HG03565 (cell line): ENCODE data around the gene AQP10.
"Not testable (repeated sequence)": the region's sequence is repeated elsewhere in the genome, so short reads cannot be mapped to it uniquely, and the experiment has no call there.

Experiments
- ATAC-seq: cut with Tn5 transposase; IDR thresholded peaks from one replicate; pipeline ENCODE4 v1.9.1; 2021; ENCODE audit warnings: mild to moderate bottlenecking, moderate library complexity; ENCODE audit not compliant: unreplicated experiment

Gene AQP10

DNA sequence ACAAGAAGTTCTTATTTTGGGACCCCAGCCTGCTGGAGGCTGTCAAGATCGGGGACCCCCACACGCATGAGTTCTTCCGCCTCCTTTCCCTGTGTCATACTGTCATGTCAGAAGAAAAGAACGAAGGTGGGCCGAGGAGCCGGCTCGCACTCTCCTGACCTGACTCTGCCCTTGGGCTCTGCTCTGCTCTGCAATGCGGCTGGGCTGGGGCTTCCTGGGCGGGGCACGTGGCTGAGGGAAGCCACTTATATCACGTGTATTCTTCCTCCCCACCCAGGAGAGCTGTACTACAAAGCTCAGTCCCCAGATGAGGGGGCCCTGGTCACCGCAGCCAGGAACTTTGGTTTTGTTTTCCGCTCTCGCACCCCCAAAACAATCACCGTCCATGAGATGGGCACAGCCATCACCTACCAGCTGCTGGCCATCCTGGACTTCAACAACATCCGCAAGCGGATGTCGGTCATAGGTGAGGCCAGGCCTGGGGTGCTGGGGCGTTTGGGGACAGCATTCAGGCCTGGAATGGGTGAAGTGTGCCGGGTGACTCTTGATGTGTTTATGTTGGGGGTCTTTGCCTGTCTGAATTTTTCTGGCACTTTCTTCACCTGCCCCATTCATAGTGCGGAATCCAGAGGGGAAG, 22.1 kb downstream of the AQP10 start:
- ATAC-seq: no peak

DNA sequence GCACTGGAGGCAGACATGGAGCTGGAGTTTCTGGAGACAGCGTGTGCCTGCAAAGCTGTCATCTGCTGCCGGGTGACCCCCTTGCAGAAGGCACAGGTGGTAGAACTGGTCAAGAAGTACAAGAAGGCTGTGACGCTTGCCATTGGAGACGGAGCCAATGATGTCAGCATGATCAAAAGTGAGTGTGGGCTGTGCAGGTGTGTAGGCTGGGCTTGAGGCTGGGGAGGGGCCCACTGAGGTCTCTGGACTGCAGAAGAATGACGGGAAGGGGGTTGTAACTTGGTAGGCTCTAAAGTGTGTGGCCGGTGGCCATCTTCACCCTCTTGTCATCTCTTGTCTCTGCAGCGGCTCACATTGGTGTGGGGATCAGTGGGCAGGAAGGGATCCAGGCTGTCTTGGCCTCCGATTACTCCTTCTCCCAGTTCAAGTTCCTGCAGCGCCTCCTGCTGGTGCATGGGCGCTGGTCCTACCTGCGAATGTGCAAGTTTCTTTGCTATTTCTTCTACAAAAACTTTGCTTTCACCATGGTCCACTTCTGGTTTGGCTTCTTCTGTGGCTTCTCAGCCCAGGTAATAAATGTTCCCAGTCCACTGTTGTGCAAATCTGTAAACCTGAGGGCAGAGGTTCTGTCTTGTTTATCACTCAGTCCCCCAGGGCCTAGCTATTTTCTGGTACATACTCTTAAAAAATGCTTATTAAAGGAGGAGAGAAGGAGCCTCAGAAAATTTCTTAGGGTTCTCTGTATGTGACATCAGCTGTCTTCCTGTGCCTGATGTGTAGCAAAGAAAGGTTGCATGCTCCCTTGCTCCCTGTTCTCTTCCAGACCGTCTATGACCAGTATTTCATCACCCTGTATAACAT, 24.3 kb downstream of the AQP10 start:
- ATAC-seq: no peak

GRCh38 chr1:154346276-154346917, 25.5 kb downstream of the AQP10 start:
- ATAC-seq: no peak

DNA sequence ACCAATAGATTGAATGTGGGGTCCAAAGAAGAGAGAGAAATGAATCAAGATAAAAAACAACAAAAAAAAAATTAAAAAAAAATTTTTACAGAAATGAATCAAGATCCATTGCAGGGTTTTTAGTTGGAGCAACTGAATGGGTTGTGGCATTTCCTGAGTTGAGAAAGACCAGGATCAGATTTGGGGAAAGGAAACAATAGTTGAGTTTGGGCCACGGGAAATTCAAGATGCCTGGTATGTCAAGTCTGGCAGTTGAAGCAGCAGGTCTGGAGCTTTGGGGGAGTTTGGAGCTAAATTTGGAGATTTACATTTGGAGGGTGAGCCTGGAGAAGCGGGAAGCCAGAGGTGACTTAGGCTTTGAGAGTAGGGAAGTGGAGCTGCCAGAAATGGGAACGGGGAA, 27.1 kb downstream of the AQP10 start:
- no peak for ATAC-seq

DNA sequence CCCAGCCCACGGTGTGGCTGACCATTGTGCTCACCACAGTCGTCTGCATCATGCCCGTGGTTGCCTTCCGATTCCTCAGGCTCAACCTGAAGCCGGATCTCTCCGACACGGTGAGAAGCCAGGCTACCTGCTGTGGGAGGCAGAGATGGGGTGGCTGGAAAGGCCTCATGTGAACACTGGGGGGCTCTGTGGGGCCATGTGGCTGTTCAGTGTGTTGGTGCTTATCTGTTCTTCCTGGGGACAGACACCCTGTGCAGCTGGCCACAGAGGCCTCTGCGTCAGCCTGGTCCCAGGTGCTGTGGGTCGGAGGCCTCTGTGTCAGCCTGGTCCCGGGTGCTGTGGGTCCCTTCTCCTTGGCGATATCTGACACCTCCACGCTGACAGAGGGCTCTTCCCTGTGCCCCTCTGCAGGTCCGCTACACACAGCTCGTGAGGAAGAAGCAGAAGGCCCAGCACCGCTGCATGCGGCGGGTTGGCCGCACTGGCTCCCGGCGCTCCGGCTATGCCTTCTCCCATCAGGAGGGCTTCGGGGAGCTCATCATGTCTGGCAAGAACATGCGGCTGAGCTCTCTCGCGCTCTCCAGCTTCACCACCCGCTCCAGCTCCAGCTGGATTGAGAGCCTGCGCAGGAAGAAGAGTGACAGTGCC, 27.7 kb downstream of the AQP10 start:
- no peak for ATAC-seq

GRCh38 chr1:154349121-154349520, 28.2 kb downstream of the AQP10 start:
- ATAC-seq: no peak

GRCh38 chr1:154350383-154350782, 29.5 kb downstream of the AQP10 start:
- no peak for ATAC-seq

DNA sequence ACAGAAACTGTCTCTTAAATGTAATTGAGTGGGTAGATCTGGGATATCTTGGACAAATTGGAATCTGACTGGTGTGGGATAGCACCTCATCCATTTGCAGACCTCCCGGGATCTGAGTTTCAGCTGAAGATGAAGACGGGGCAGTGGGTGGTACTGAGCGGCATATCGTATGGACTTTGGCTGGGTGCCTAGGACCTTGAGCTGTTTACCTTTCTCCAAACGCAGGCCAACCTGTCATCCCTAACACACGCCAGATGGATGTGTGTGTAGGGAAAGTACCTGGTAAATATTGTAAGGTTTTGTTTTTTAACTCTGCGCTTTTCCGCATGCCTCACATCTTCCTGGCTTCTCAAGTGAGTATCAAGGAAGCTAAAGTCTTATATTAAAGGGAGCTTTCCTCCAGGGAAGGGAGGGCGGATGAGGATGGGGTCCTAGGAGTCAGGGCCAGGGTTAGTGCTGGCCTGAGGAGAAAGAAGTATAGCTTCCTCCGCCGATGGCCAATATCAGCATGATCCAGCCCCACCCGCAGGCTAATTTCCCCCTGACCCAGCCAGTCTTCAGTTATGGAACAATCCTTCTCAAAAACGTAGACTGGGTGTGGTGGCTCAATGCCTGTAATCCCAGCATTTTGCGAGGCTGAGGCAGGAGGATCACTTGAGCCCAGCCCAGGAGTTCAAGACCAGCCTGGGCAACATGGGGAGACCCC, 30.6 kb downstream of the AQP10 start:
- ATAC-seq: no peak

- ATAC-seq: no peak
These were observed 31.3 kb downstream of the AQP10 start for GRCh38 chr1:154352245-154352580.

- ATAC-seq: no peak
These were observed 31.9 kb downstream of the AQP10 start for GRCh38 chr1:154352581-154353459.

GRCh38 chr1:154353460-154353904, 32.6 kb downstream of the AQP10 start:
- no peak for ATAC-seq

DNA sequence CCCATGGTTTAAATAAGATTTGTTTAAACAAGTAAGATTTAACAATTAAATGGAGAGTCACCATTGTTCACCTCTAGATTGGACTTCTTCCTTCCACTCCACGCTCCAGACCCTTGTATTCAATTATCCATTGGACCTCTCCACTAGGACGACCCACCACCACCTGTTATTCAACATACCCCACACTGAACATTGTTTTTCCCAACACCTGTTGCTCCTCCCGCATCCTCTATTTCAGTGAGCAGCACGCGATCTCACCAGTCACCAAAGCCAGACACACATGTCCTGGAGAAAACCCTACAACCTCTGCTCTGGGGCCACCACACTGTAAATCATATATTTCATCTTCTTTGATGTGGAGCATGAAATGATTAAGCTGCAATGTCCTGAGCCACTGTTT, 33.1 kb downstream of the AQP10 start:
- ATAC-seq: no peak

DNA sequence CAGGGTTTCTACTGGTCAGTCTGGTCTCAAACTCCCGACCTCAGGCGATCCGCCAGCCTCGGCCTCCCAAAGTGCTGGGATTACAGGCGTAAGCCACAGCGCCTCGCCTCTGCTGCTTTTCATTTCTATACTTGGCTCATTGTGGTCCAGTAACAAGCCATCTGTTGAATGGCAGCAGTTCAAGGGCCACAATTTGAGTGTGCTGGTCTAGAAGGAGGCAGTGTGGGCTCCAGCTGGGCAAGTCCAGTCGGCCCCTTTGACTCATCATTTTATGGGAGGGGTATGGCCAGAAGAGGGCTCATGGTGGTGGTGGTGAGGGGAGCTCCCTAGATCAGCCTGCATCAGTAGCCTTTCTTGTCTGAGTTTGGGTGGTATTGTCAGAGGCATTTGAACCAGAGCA, 37.6 kb downstream of the AQP10 start:
- no peak for ATAC-seq

DNA sequence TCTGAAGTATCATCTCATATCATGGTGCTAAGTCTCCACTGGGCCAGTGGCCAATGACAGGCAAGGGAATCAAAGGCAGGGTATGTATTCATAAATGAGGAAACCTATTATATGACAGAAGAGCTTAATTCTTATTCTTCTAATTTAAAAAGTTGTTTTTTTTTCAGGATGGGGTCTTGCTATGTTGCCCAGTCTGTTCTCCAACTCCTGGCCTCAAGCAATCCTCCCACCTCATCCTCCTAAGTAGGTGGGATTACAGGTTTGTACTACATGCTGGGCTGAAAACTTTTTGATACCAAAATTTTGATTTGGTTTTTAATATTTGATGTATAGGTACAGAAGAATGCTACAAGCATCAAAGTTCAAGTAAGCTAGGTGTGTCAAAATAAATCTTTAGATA, 39.4 kb downstream of the AQP10 start:
- ATAC-seq: no peak

DNA sequence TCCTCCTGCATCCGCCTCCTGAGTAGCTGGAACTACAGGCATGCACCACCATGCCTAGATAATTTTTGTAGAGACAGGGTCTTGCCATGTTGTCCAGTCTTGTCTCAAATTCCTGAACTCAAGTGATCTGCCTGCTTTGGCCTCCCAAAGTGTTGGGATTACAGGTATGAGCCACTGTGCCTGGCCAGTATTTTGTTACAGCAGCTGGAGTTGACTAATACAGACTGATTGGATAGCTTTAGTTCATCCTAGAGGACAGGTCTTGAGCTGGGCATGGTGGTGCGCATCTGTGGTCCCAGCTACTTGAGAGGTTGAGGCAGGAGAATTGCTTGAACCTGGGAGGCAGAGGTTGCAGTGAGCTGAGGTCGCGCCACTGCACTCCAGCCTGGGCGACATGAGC, 40.0 kb downstream of the AQP10 start:
- not testable (repeated sequence) for ATAC-seq

- ATAC-seq: no peak
These were observed 40.5 kb downstream of the AQP10 start for GRCh38 chr1:154361357-154361756.

GRCh38 chr1:154371436-154371835, 50.5 kb downstream of the AQP10 start:
- ATAC-seq: no peak

GRCh38 chr1:154373777-154374357, 53.0 kb downstream of the AQP10 start:
- not testable (repeated sequence) for ATAC-seq
